ENCODE data around the gene OR1Q1.
"Not testable (repeated sequence)": the region's sequence is repeated elsewhere in the genome, so short reads cannot be mapped to it uniquely, and the experiment has no call there.

OR1Q1 gene

GRCh38 chr9:122614362-122614761, at the start of gene OR1Q1:
TSS of gene OR1Q1 (plus strand) at chr9:122614738. CDS start at chr9:122614738, 0 bp downstream.
- no peak for DNase-seq

GRCh38 chr9:122567901-122568300, 46.6 kb upstream of the OR1Q1 start:
- DNase-seq, result no peak

DNA sequence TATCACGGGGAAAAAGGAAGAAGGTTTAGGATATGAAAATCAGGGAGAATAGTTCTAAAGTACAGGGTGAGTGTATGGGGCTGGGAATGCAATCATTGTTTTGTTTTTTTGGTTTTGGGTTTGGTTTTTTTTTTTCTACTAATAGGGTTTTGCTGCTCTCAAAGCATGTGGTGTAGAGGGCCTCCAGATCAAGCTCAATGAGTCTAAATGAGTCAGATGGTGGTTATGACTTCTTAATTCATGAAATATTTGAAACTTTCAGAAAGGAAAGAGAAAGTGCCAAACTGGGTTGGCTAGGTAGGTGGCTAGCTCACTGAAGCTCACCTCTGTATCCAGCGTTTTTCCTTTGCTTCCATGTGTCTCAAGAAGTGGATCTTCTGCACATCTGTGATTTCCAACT, 42.1 kb upstream of the OR1Q1 start:
- DNase-seq, result no peak

- DNase-seq, result no peak
Observed at GRCh38 chr9:122579874-122580273, 34.7 kb upstream of the OR1Q1 start.

DNA sequence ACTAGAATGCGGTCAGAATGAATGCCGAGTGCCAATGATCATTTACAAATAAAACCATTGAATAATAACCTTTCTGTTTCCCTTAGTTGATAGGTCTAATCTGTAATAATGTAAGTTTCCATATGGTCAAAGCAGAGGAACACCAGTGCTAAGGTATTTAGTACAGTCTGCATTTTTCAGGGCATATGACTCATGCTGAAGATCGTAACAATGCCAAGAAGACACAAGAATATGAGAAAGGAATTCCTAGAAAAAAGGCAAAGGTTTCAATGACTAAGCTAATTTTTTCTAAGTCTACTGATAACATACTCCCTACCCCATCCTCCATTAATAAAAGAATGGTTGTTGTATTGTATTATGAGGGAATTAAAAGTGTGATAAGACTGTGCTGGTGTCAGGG, 34.2 kb upstream of the OR1Q1 start:
- no peak for DNase-seq

DNA sequence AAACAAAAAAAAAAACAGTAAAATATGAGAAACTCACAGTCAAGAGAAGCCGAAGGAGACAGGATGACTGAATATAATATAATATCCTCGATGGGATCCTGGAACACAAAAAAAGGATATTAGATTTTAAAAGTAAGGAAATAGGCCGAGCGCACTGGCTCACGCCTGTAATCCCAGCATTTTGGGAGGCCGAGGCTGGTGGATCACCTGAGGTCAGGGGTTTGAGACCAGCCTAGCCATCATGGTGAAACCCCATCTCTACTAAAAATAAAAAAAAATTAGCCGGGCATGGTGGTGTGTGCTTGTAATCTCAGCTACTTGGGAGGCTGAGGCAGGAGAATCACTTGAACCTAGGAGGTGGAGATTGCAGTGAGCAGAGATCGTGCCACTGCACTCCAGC, 31.3 kb upstream of the OR1Q1 start, which contains the start of gene OR1L8:
TSS of gene OR1L8 (minus strand) at position 101 of the 400 bp plus-strand sequence. CDS start 14,907 bp downstream, outside the sequence.
- DNase-seq, result not testable (repeated sequence)

DNA sequence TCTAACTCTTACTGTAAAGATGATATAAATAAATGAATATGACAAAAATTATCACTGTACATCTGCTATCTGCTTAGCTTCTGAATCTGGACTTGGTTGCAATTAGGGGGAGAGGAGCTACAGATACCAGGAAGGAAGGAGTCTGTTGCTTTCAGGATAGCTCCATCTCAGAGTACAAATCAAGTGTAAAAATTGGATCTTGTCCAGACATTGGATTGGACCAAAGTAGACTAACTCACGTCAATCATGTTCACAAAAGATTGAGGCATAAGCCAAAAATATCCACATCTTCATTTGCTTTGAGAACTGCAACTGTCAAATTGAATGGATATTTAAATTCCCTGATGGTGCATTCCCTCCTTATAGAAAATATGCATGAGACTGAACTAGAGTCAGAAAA, 8.8 kb upstream of the OR1Q1 start:
- no peak for DNase-seq

GRCh38 chr9:122606587-122606986, 8.0 kb upstream of the OR1Q1 start:
- no peak for DNase-seq

- no peak for DNase-seq
Observed at GRCh38 chr9:122609804-122610203, 4.7 kb upstream of the OR1Q1 start.

DNA sequence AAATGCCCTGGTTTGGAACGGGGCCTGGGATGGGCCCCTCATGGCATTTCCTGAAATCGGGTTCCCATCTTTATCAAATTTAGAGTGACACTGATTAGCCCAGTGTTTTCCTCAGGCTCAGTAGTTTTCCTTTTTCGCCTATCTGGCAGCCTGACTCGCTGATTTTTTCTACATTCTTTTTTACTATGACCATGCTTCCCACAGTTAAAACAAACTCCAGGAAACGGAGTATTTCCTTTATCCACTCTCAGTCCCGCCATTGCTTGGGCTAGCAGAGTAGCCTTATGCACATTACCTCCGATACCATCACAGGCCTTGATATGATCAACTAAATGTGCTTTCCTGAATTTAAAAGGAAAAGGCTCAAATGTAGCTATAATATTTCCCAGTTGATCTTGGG, 5.5 kb downstream of the OR1Q1 start:
- no peak for DNase-seq

- no peak for DNase-seq
Observed at GRCh38 chr9:122642226-122642625, 27.7 kb downstream of the OR1Q1 start.

DNA sequence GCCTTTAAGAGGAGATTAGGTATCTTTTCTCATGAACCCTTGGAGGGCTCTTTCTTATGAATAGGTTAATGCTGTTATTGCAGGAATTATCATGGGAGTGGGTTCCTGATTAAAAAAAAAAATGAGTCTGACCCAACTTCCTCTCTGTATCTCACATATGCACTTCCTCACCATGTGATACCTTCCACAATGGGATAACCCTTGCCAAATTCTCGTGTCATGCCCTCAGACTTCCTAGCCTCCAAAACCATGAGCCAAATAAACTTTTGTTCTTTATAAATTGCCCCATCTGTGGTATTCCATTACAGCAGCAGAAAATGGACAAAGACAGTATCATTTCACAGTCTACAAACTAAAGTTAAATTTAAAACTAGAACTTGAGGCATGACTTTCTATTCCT, 41.8 kb downstream of the OR1Q1 start:
- DNase-seq, result no peak

DNA sequence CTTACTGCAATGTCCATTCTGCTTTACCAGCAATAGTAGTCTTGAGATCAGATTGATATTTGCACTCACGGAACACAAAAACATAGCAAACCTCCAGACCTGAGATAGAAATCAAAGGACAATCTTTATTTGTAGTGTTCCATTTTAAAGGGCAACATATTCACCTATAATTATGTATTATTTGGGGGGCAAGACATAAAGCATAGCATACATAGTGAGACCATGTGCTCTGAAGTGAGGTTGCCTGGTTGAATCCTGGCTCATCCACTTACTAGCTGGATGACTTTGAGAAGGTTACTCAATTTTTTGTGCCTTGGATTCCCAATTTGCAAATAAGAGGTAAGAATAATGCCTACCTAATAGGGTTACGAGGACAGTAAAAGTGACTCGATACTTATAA, 43.0 kb downstream of the OR1Q1 start, which contains the start of gene OR1B1:
TSS of gene OR1B1 (minus strand) at position 101 of the 400 bp plus-strand sequence.
- no peak for DNase-seq

DNA sequence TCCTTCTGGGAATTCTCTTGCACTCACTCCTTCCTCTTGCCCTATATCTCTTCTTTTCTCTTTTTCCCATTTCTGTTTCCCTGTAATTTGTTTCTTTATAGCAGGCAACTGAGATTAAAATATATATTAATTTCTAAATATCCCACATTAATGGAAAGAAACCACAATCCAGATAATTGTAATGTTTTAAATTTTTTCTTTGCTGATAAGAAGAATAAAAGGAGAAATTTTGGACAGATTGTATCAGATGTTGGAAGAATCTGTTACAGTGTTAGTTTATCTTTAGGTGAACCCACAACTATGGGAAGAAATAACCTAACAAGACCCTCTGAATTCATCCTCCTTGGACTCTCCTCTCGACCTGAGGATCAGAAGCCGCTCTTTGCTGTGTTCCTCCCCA, 46.9 kb downstream of the OR1Q1 start, which contains the start of gene OR1L1:
TSS of gene OR1L1 (plus strand) at position 301 of the 400 bp plus-strand sequence. CDS start at position 301, 0 bp downstream.
- no peak for DNase-seq

Measured in NCI-H510A treated with DMSO at 0.1 percent for 48 hours (cell line).